ENCODE data around the gene ASB8.
A peak's percentile ranks its signal among the peaks of the same experiment; 100 is the strongest.
"Not testable (repeated sequence)": the region's sequence is repeated elsewhere in the genome, so short reads cannot be mapped to it uniquely, and the experiment has no call there.

ASB8 gene

GRCh38 chr12:48169011-48169410 is 11.7 kb upstream of the ASB8 start:
- no peak overlapping the region for H3K27ac ChIP-seq
- no peaks in the 10 kb centered on the region for H4K20me1 ChIP-seq
- no peak for TF ChIP-seq Cebpa-rat (IDR thresholded peaks at IDR 0.05)
- no peaks in the 10 kb centered on the region for H3K36me3 ChIP-seq
- no peak overlapping the region for H3K4me2 ChIP-seq
- H3K4me3 ChIP-seq: no peak overlapping the region
- no peaks in the 10 kb centered on the region for H3K4me1 ChIP-seq
- no peaks in the 10 kb centered on the region for H3K27me3 ChIP-seq
- H3K9ac ChIP-seq: no peak overlapping the region
- H3K9me3 ChIP-seq: no peaks in the 10 kb centered on the region

DNA sequence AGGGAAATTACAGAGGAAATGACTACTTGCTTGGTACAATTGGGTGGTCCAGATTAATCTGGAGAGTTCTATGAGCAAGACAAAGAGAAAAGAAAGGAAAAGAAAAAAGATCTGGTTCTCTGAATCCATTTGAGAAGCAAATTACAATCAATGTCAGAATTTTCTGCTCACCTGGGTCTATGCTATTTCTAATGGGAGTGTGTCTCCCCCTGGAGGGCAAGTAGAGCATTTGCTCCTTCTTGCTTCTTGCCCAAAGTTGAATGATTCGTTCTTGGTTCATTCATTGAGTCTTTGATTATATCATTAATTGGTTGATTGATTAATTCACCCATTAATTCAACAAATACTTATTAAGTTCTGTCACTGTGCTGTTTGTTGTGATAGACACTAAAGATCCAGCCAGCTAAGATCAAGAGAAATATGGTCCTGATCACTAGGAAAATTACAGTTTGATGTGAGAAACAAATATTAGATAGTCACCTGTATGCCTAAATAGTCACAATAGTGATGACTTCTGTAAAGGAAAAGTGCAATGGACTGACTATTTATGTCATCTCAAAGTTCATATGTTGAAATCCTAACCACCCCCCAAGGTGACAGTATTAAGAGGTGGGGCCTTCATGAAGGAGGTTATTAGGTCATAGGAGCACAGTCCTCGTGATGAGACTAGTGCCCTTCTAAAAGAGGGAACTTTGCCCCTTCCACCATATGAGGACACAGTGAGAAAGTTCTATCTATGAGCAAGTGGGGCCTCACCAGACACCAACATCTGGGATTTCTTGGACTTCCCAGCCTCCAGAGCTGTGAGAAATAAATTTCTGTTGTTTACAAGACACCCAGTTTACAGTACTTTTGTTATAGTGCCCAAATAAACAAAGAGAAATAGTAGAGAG is 8.0 kb upstream of the ASB8 start:
- H3K4me3 ChIP-seq: no peak overlapping the region
- H3K36me3 ChIP-seq: no peaks in the 10 kb centered on the region
- no peaks in the 10 kb centered on the region for H3K27me3 ChIP-seq
- H3K9me3 ChIP-seq: no peaks in the 10 kb centered on the region
- H3K9ac ChIP-seq: no peak overlapping the region
- H4K20me1 ChIP-seq: no peaks in the 10 kb centered on the region
- H3K27ac ChIP-seq: no peak overlapping the region
- H3K4me1 ChIP-seq: no peaks in the 10 kb centered on the region
- TF ChIP-seq Cebpa-rat (IDR thresholded peaks at IDR 0.05): no peak
- H3K4me2 ChIP-seq: no peak overlapping the region

- H3K27me3 ChIP-seq: no peaks in the 10 kb centered on the region
- no peak overlapping the region for H3K4me3 ChIP-seq
- H3K4me2 ChIP-seq: no peak overlapping the region
- no peak overlapping the region for H3K9ac ChIP-seq
- no peaks in the 10 kb centered on the region for H3K9me3 ChIP-seq
- no peaks in the 10 kb centered on the region for H3K4me1 ChIP-seq
- no peak for TF ChIP-seq Cebpa-rat (IDR thresholded peaks at IDR 0.05)
- no peaks in the 10 kb centered on the region for H3K36me3 ChIP-seq
- H4K20me1 ChIP-seq: no peaks in the 10 kb centered on the region
- H3K27ac ChIP-seq: no peak overlapping the region
Measured at GRCh38 chr12:48164451-48164850, 7.1 kb upstream of the ASB8 start.

GRCh38 chr12:48163150-48163747 is 5.9 kb upstream of the ASB8 start:
- H4K20me1 ChIP-seq: no peaks in the 10 kb centered on the region
- H3K36me3 ChIP-seq: no peaks in the 10 kb centered on the region
- no peaks in the 10 kb centered on the region for H3K27me3 ChIP-seq
- H3K9ac ChIP-seq: no peak overlapping the region
- H3K4me1 ChIP-seq: no peaks in the 10 kb centered on the region
- H3K27ac ChIP-seq: no peak overlapping the region
- no peaks in the 10 kb centered on the region for H3K9me3 ChIP-seq
- H3K4me2 ChIP-seq: no peak overlapping the region
- no peak overlapping the region for H3K4me3 ChIP-seq
- no peak for TF ChIP-seq Cebpa-rat (IDR thresholded peaks at IDR 0.05)

DNA sequence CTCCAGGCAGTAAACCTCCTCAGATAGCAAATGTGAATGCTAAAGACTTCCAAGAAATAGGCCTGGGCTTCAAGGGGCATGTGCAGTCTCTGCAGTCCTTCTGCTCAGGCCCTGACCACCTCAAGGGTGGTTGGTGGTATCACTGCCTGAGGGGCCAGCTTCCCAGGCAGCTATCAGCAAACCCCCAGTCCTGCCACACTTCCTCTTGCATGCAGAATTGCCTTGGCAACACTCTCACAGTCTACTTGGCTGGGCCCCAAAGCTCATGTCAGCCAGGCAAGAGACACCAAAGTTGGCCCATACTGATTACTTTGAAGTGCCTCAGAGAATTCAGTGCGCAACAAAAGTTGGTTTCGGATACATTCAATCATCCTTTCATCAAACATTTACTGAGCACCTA is 3.5 kb upstream of the ASB8 start:
- Histone ChIP-seq H3K4me1 (peaks cover 16% of the 10 kb centered on the region), H3K9ac (no peak overlapping the region), H3K27ac (no peak overlapping the region), H3K4me3 (no peak overlapping the region), H3K9me3 (no peaks in the 10 kb centered on the region), H3K27me3 (no peaks in the 10 kb centered on the region), H3K36me3 (no peaks in the 10 kb centered on the region), H4K20me1 (no peaks in the 10 kb centered on the region), H3K4me2 (no peak overlapping the region)
- no peak for TF ChIP-seq Cebpa-rat (IDR thresholded peaks at IDR 0.05)

DNA sequence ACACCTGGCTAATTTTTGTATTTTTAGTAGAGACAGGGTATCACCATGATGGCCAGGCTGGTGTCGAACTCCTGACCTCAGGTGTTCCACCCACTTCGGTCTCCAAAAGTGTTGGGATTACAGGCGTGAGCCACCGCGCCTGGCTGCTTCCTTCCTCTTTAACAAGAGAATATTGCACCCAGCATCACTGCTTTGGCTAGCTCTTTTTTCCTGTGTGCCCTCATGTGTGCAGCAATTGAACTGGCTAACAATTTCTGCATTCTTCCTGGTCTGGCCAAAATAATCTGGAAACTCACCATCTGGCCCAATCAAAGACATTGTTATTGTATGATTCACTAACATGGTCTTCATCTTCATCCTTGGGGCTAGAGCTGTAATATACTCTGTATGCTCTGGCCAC is 2.7 kb upstream of the ASB8 start:
- Histone ChIP-seq H4K20me1 (no peaks in the 10 kb centered on the region), H3K4me1 (peaks cover 17% of the 10 kb centered on the region), H3K9me3 (no peaks in the 10 kb centered on the region)

DNA sequence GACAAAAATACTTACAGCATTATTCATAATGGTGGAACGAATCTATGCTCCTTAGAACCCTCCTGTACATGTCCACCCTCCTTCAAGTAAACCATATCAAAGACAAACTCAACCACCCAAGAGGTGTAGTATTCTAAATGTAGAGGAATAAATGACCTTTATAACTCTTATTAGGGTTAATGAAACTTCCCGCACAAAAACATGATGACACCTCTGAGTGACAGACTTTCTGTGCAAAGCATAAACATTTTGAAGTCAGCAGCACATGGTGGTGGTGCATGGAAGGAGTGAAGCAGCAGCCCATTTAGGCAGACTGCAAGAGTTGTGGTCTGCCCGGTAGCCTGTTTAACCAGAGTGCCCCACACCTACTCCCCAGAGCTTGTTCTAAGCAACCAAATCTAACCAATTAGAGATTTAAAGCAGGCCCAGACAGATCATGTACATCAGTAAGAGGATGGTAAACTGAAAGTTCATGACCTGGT is 615 bp upstream of the ASB8 start:
- H3K4me1 ChIP-seq: peaks cover 17% of the 10 kb centered on the region
- H3K9me3 ChIP-seq: no peaks in the 10 kb centered on the region
- TF ChIP-seq Cebpa-rat (IDR thresholded peaks at IDR 0.05): no peak
- H3K27ac ChIP-seq: peak overlapping the region; percentile 62
- H3K4me2 ChIP-seq: peak overlapping the region; percentile 95
- H4K20me1 ChIP-seq: peaks cover 7% of the 10 kb centered on the region; the same call in 1 of the 2 replicates
- H3K4me3 ChIP-seq: peak overlapping the region; percentile 83
- peaks cover 17% of the 10 kb centered on the region for H3K36me3 ChIP-seq
- peak overlapping the region; percentile 82 for H3K9ac ChIP-seq
- no peaks in the 10 kb centered on the region for H3K27me3 ChIP-seq

More for the DNA sequence above, 2.7 kb upstream of the ASB8 start:
- H3K27ac ChIP-seq: no peak overlapping the region
- H3K4me3 ChIP-seq: no peak overlapping the region
- no peak overlapping the region for H3K9ac ChIP-seq
- no peaks in the 10 kb centered on the region for H3K36me3 ChIP-seq
- no peak overlapping the region for H3K4me2 ChIP-seq
- TF ChIP-seq Cebpa-rat (IDR thresholded peaks at IDR 0.05): no peak
- H3K27me3 ChIP-seq: no peaks in the 10 kb centered on the region

DNA sequence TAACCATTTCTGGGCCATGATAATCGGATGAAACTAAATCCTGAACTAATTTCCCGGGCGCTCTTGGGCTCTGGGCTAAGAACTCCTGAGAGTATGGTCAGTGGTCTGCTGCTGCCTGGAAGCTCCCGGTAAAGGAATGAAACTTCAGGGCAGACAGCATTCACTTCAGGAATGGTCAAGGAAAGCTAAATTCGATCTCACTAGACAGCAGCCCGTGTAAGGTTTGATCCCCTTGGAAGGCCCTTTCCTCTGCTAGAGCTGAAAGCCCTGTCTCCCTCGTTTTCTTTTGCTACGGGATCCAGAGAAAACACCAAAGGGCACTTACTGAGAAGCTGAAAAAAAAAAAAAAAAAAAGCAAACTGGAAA is 680 bp downstream of the ASB8 start:
- Histone ChIP-seq H3K4me3 (peak overlapping the region; percentile 83), H3K27me3 (no peaks in the 10 kb centered on the region), H4K20me1 (peaks cover 10% of the 10 kb centered on the region; the same call in 1 of the 2 replicates), H3K4me1 (peaks cover 17% of the 10 kb centered on the region), H3K4me2 (peak overlapping the region; percentile 95), H3K9ac (peak overlapping the region; percentile 82), H3K36me3 (peaks cover 30% of the 10 kb centered on the region), H3K9me3 (no peaks in the 10 kb centered on the region), H3K27ac (peak overlapping the region; percentile 62)
- no peak for TF ChIP-seq Cebpa-rat (IDR thresholded peaks at IDR 0.05)

DNA sequence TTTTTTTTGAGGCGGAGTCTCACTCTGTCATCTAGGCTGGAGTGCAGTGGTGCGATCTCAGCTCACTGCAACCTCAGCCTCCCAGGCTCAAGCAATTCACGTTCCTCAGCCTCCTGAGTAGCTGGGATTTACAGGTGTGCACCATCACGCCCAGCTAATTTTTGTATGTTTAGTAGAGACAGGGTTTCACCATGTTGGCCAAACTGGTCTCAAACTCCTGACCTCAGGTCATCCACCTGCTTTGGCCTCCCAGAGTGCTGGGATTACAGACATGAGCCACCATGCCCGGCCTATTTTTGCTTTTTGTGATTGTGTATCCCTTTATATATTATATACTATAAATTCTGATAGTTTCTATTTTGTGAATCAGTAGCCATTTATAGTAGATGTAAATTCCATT is 1.5 kb downstream of the ASB8 start:
- not testable (repeated sequence) for H3K9me3 ChIP-seq, H3K27me3 ChIP-seq, H3K9ac ChIP-seq, H3K4me3 ChIP-seq, H3K27ac ChIP-seq, H4K20me1 ChIP-seq
- H3K36me3 ChIP-seq: peaks cover 39% of the 10 kb centered on the region
- H3K4me2 ChIP-seq: peak overlapping the region; percentile 95; the same call in 1 of the 2 replicates
- peaks cover 17% of the 10 kb centered on the region for H3K4me1 ChIP-seq

DNA sequence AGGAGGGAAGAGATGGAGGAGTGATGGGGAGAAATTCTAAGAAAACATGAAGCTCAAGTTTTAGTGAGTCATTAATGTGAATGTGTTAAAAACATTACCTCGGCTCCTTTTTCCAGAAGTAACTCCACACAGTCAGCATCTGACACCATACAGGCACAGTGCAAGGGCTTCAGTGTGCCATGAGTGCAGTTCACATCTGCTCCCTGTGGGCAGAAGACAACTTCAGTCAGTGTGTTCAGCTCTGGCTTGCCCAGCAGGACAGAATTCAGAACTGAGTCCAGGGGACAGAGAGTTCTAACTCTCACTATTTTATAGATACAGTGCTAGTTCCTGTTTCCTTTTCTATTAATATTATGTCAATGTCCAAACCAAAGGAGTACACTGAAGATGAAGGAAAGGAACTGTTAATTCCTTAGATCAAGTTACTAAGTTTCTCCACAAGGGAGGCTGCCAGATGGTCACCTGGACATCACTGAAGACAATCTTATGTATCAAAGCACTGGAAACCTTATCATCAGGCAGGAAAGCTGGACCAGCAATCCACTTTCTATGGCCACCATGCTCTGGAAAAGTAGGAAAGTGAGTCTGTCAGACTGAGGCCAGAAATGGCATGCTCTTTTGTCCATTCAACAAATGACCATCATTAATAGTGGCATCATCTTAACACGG is 6.1 kb downstream of the ASB8 start:
- Histone ChIP-seq H3K4me3 (no peak overlapping the region), H3K9ac (no peak overlapping the region), H3K27me3 (no peaks in the 10 kb centered on the region), H3K4me2 (no peak overlapping the region), H3K36me3 (peaks cover 84% of the 10 kb centered on the region), H3K4me1 (peaks cover 5% of the 10 kb centered on the region), H3K9me3 (no peaks in the 10 kb centered on the region), H4K20me1 (peaks cover 38% of the 10 kb centered on the region; the same call in 1 of the 2 replicates), H3K27ac (no peak overlapping the region)
- TF ChIP-seq Cebpa-rat (IDR thresholded peaks at IDR 0.05): no peak
